ENCODE measurements around the gene PRKCQ.
"Not testable (repeated sequence)": the region's sequence is repeated elsewhere in the genome, so short reads cannot be mapped to it uniquely, and the experiment has no call there.

The PRKCQ gene

DNA sequence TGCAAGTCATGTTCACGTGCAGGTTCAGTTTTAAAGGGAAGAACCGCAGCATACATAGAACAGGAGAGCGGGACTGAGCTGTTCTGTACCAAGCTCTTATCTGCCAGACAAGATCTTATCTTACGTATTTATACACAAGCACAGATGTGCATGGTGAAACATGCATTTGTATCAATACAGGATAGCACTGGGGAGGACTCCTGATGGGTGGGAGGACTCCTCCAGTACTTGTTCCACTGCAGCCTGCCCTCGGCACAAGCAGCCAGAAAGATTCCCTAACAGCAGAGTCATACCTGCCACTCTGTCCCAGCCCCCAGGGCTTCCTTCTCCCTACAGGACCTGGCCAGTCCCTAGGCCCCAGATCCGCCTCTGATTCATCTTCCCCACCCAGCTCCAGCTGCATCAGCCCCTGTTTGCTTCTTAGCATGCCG, 13.2 kb upstream of the PRKCQ start:
- DNase-seq (ENCODE audit: low read depth): peak; percentile 5

GRCh38 chr10:6592080-6592479, 12.0 kb upstream of the PRKCQ start:
- no peak for DNase-seq (ENCODE audit: low read depth)

GRCh38 chr10:6591668-6592067, 11.6 kb upstream of the PRKCQ start:
- no peak for DNase-seq (ENCODE audit: low read depth)

GRCh38 chr10:6590100-6590499, 10.0 kb upstream of the PRKCQ start:
- no peak for DNase-seq (ENCODE audit: low read depth)

- no peak for DNase-seq (ENCODE audit: low read depth)
Observed at GRCh38 chr10:6589287-6590094, 9.4 kb upstream of the PRKCQ start.

DNA sequence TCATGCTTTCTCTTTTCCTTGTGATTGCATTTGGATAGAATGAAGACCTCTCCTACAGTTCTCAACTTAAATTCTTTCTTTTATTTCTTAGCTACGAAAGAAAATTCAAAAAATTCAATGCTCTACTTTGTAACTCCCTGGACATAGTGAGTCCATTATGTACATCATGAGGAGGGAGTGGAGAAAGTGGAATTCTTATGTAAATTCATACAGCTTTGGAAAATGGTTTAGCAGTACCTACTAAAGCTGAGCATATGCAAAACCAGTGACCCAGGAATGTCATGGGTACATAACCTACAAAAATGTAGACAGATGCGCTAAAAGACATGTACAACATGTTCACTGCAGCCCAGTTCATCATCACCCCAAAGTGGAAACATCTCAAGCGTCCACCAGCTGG, 8.8 kb upstream of the PRKCQ start:
- no peak for DNase-seq (ENCODE audit: low read depth)

DNA sequence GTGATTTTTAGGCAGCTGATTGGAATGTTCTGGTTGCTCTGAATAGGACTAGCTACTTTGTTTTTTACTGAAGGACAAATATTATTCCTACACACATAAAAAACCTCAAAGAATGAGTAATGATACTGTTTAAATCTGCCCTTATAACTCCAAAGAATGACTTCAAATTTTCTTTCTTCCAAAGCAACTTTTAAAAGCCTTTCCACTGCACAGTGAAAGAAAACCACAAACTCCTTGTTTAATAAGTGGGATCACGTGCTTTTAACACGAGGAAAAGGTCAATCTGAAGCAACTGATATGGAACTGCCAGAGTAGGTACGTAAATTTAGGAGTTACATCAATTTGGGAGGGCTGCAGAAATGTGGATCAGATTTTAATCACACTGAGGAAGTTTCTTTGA, 8.0 kb upstream of the PRKCQ start:
- no peak for DNase-seq (ENCODE audit: low read depth)

GRCh38 chr10:6586501-6586900, 6.4 kb upstream of the PRKCQ start:
- no peak for DNase-seq (ENCODE audit: low read depth)

DNA sequence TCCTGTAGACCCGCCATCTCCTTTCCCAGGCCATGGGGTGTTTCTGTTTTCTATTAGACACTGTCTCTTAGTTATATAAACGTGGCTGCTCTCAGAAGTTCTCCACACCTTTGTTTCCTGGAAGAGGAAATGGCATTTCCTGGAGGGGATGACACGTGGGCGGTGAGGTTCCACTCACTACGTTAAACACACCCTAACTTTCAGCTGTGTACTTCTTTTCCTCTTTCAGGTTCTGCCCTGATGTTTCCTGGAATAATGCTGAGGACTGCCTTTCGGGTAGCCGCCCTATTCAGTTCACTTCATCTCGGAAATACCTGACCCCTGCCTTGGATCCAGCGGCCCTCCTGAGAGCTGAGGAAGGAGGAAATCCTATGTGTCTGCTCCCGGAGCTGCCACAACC, 3.4 kb upstream of the PRKCQ start:
- DNase-seq (ENCODE audit: low read depth): no peak

- DNase-seq (ENCODE audit: low read depth): not testable (repeated sequence)
Observed at GRCh38 chr10:6582913-6583312, 2.8 kb upstream of the PRKCQ start.

DNA sequence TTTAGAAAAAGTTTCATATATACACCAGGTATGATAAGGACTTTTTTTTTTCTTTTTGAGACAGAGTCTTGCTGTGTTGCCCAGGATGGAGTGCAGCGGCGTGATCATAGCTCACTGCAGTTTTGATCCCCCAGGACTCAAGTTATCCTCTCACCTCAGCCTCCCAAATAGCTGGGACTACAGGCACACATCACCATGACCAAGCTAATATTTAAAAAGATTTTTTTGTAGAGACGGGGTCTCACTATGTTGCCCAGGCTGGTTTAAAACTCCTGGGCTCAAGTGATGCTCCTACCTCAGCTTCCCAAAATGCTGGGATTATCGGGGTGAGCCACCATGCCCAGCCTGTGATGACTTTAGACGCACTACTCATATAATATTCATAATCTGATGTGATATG, 2.2 kb upstream of the PRKCQ start:
- DNase-seq (ENCODE audit: low read depth): no peak

GRCh38 chr10:6581778-6582228, 1.7 kb upstream of the PRKCQ start:
- DNase-seq (ENCODE audit: low read depth): no peak

- DNase-seq (ENCODE audit: low read depth): not testable (repeated sequence)
Observed at GRCh38 chr10:6581223-6581622, 1.1 kb upstream of the PRKCQ start.

- DNase-seq (ENCODE audit: low read depth): peak; percentile 61
Observed at GRCh38 chr10:6580279-6581029, 378 bp upstream of the PRKCQ start.

- no peak for DNase-seq (ENCODE audit: low read depth)
Observed at GRCh38 chr10:6579183-6579903, 733 bp downstream of the PRKCQ start.

DNA sequence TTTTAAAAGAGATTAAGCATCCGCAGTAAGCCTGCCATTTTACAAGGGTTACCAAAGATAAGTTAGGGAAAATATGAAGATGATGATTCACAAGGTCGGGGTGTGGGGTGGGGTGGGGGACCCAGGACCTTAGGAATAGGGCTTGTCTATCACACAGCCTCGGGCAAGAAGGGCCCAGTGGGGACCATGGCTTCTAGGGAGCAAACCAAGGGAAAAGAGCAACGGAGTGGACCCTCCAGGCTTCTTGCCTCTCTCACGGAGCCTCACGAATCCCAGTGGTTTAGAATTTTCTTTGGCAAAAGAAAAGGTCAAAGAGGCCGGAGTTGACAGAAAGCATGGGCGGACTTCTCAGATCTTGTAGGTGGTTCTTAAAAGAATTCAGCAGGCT, 1.3 kb downstream of the PRKCQ start:
- DNase-seq (ENCODE audit: low read depth): no peak

DNA sequence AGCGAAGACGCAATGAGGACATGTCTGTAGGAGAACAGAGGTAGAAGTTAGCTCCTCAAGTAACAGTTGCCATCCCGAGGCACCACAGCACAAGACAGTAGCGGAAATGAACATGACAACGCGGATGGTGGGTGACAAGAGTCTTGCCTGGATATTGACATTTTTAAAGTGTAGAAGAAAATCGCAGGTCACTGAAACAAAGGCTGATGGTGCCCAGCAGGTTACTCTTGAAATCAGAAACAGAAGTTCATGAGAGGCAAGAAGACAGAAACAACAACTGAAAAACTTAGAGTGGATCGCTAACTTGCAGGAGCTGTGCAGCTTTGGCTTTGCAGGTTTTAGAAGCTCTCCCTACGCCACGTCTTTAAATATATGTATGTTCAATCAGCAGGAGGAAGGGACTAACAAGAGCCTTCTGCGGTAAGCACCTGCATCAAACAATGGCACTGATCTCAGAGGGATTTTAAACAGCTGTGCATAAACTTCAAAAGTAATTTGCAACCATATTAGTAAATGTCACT, 1.8 kb downstream of the PRKCQ start:
- DNase-seq (ENCODE audit: low read depth): no peak

GRCh38 chr10:6576326-6576725, 3.8 kb downstream of the PRKCQ start:
- DNase-seq (ENCODE audit: low read depth): no peak

DNA sequence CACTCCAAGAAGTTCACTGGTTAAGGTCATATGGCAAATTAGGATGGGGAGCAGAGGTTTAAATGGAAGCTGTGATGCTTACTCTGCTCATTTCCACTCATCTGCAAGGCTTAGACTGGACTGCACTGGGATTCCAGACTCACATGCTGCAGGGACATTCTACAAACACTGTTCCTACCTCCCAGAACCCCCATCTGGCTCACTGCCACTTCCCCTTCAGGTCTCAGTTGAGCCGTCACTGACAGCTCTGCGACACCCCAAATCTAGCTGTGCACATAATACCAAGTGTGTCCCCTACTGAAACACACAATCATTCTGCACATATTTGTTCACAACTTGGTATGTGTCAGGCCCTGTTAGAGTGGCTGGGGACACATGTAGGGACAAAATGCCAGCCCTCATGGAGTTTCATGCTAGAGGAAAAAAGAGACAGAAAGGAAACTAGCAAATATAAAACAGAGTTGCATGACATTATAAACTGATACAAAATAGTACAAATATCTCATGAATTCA, 5.4 kb downstream of the PRKCQ start:
- no peak for DNase-seq (ENCODE audit: low read depth)

- no peak for DNase-seq (ENCODE audit: low read depth)
Observed at GRCh38 chr10:6570893-6571292, 9.2 kb downstream of the PRKCQ start.

DNA sequence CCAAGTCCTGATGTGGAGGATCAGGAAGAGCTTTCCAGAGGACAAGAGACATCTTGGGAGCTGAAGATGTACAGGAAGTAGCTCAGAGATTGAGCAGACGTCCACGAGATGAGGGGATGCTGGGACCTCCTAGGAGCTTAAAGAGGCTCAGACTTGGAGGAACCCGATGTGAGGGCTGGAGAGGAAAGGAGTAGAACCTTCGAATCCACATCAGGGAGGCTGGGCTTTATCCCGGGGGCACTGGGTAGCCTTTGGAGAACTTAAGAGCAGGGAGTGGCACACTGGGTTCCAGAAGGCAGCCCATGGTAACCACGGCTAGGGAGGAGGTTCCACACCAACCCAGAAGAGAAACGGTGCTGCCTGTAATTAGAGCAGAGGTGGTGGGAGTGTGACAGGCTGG, 10.8 kb downstream of the PRKCQ start:
- DNase-seq (ENCODE audit: low read depth): no peak

- DNase-seq (ENCODE audit: low read depth): no peak
Observed at GRCh38 chr10:6567884-6568283, 12.2 kb downstream of the PRKCQ start.
